ENCODE results near the gene IL22RA2. TPM values are rescaled to one million over a fixed set of nuclear protein-coding genes. Genes with fewer than 3 reads are reported as not detected.
A peak's percentile ranks its signal among the peaks of the same experiment; 100 is the strongest.

IL22RA2 gene
- total RNA-seq, 1 donor from 2014 or later, result not detected

DNA sequence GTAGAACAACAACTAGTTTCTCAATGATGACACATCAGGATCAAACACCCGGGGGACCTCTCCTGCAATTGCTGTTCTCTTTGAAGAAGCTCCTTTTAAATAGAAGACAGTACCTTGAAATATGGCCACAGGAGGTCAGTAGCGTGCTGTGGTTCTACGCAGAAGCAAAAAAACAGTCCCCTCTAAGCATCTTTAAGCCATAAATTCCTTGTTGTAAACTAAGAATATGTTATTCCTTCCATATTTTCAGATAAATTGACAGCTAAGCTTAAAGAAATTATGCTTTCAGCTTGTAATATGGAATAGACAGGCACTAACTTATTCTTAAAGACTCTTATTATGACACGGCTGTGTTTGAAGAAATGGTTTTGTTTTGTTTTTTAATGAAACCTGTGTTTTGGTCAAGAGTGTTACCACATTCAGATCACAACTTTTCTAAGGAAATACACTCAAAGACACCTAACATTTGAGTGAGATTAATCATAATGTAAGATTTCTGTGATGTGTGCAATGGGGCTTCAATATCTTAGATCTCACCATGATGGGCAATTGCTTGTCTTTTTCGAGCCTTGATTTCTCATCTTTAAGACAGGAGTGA is 78.9 kb downstream of the IL22RA2 start:
- H3K27ac ChIP-seq, result no peak overlapping the region
- DNase-seq (ENCODE audit: extremely low spot score in 2 of 2), result no peak
- H3K4me1 ChIP-seq, result no peaks in the 10 kb centered on the region
- H3K27me3 ChIP-seq, result no peaks in the 10 kb centered on the region
- TF ChIP-seq POLR2A (IDR thresholded peaks at IDR 0.05) (no peak), POLR2AphosphoS5 (IDR thresholded peaks at IDR 0.05; ENCODE audit: insufficient read depth in 1 of 2, low read depth in 1 of 2) (peak in 1 of 2 donors; percentile 34)
- TF ChIP-seq, protein P1, sequence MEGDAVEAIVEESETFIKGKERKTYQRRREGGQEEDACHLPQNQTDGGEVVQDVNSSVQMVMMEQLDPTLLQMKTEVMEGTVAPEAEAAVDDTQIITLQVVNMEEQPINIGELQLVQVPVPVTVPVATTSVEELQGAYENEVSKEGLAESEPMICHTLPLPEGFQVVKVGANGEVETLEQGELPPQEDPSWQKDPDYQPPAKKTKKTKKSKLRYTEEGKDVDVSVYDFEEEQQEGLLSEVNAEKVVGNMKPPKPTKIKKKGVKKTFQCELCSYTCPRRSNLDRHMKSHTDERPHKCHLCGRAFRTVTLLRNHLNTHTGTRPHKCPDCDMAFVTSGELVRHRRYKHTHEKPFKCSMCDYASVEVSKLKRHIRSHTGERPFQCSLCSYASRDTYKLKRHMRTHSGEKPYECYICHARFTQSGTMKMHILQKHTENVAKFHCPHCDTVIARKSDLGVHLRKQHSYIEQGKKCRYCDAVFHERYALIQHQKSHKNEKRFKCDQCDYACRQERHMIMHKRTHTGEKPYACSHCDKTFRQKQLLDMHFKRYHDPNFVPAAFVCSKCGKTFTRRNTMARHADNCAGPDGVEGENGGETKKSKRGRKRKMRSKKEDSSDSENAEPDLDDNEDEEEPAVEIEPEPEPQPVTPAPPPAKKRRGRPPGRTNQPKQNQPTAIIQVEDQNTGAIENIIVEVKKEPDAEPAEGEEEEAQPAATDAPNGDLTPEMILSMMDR (IDR thresholded peaks at IDR 0.05), result peak; percentile 72 to 84 (median 74)
- intact Hi-C loops (cut with DNase I), result loop anchor here (5.0 to 10.0 kb wide), 3 partner anchors 220 to 550 kb away; no protein-coding TSS in a partner anchor
- H3K9me3 ChIP-seq, result no peaks in the 10 kb centered on the region
- H3K36me3 ChIP-seq, result no peaks in the 10 kb centered on the region
- H3K4me3 ChIP-seq, result no peak overlapping the region

Other genes with a start within 250 kb of the IL22RA2 start
- gene IL20RA, start 128.7 kb downstream of the IL22RA2 start, total RNA-seq, result 21.9 TPM
- gene IFNGR1, start 45.7 kb upstream of the IL22RA2 start, total RNA-seq, result 76.6 TPM